ENCODE measurements around the gene MORN5. TPM values are rescaled to one million over a fixed set of nuclear protein-coding genes. Genes with fewer than 3 reads are reported as not detected.

Gene MORN5
- total RNA-seq, 2 donors from 2014 or later: 2.1 TPM; not detected in 1

- intact Hi-C loops (cut with DNase I): no loop called here
- Histone ChIP-seq H3K4me1 (replicated peaks) (no peaks in the 10 kb centered on the region), H3K27ac (no peak overlapping the region), H3K4me3 (no peak overlapping the region), H3K9me3 (no peaks in the 10 kb centered on the region), H3K36me3 (no peaks in the 10 kb centered on the region), H3K27me3 (replicated peaks; ENCODE audit: insufficient read depth) (no peaks in the 10 kb centered on the region)
- DNase-seq (ENCODE audit: low spot score): no peak
- 86% methylated on average over 5 of the region's 5 CpGs for WGBS
- TF ChIP-seq POLR2AphosphoS5 (IDR thresholded peaks at IDR 0.05) (no peak), CTCF (IDR thresholded peaks at IDR 0.05) (no peak), POLR2A (IDR thresholded peaks at IDR 0.05) (no peak)
Observed at GRCh38 chr9:122179054-122179689, 19.5 kb downstream of the MORN5 start.

- H3K4me3 ChIP-seq: no peak overlapping the region
- no peak for DNase-seq (ENCODE audit: low spot score)
- no peaks in the 10 kb centered on the region for H3K4me1 ChIP-seq (replicated peaks)
- intact Hi-C loops (cut with DNase I): no loop called here
- TF ChIP-seq CTCF (IDR thresholded peaks at IDR 0.05) (no peak), POLR2A (IDR thresholded peaks at IDR 0.05) (no peak), POLR2AphosphoS5 (IDR thresholded peaks at IDR 0.05) (no peak)
- H3K9me3 ChIP-seq: no peaks in the 10 kb centered on the region
- 96% methylated on average over 2 of the region's 2 CpGs for WGBS
- H3K27me3 ChIP-seq (replicated peaks; ENCODE audit: insufficient read depth): no peaks in the 10 kb centered on the region
- H3K36me3 ChIP-seq: no peaks in the 10 kb centered on the region
- H3K27ac ChIP-seq: no peak overlapping the region
Observed at GRCh38 chr9:122179690-122180074, 20.0 kb downstream of the MORN5 start.

GRCh38 chr9:122180633-122181032 is 20.9 kb downstream of the MORN5 start:
- intact Hi-C loops (cut with DNase I): no loop called here
- 25% methylated on average over 4 of the region's 4 CpGs for WGBS
- H3K27me3 ChIP-seq (replicated peaks; ENCODE audit: insufficient read depth): no peaks in the 10 kb centered on the region
- no peaks in the 10 kb centered on the region for H3K9me3 ChIP-seq
- no peak for DNase-seq (ENCODE audit: low spot score)
- H3K4me3 ChIP-seq: no peak overlapping the region
- no peaks in the 10 kb centered on the region for H3K4me1 ChIP-seq (replicated peaks)
- no peak overlapping the region for H3K27ac ChIP-seq
- no peaks in the 10 kb centered on the region for H3K36me3 ChIP-seq
- no peak for TF ChIP-seq POLR2AphosphoS5 (IDR thresholded peaks at IDR 0.05)
- no peak for TF ChIP-seq POLR2A (IDR thresholded peaks at IDR 0.05)
- TF ChIP-seq CTCF (IDR thresholded peaks at IDR 0.05): no peak

- WGBS: 40% methylated on average over 7 of the region's 7 CpGs
- TF ChIP-seq CTCF (IDR thresholded peaks at IDR 0.05) (no peak), POLR2A (IDR thresholded peaks at IDR 0.05) (no peak), POLR2AphosphoS5 (IDR thresholded peaks at IDR 0.05) (no peak)
- H3K36me3 ChIP-seq: no peaks in the 10 kb centered on the region
- H3K4me1 ChIP-seq (replicated peaks): no peaks in the 10 kb centered on the region
- no peaks in the 10 kb centered on the region for H3K9me3 ChIP-seq
- intact Hi-C loops (cut with DNase I): no loop called here
- no peak overlapping the region for H3K4me3 ChIP-seq
- DNase-seq (ENCODE audit: low spot score): no peak
- no peaks in the 10 kb centered on the region for H3K27me3 ChIP-seq (replicated peaks; ENCODE audit: insufficient read depth)
- H3K27ac ChIP-seq: no peak overlapping the region
Observed at GRCh38 chr9:122183501-122183900, 23.8 kb downstream of the MORN5 start.

GRCh38 chr9:122184551-122184950 is 24.8 kb downstream of the MORN5 start:
- Histone ChIP-seq H3K4me1 (replicated peaks) (no peaks in the 10 kb centered on the region), H3K27me3 (replicated peaks; ENCODE audit: insufficient read depth) (no peaks in the 10 kb centered on the region), H3K27ac (no peak overlapping the region), H3K4me3 (no peak overlapping the region), H3K9me3 (no peaks in the 10 kb centered on the region), H3K36me3 (no peaks in the 10 kb centered on the region)
- WGBS: 36% methylated on average over 1 of the region's 1 CpG
- DNase-seq (ENCODE audit: low spot score): no peak
- intact Hi-C loops (cut with DNase I): no loop called here
- no peak for TF ChIP-seq CTCF (IDR thresholded peaks at IDR 0.05)
- no peak for TF ChIP-seq POLR2A (IDR thresholded peaks at IDR 0.05)
- no peak for TF ChIP-seq POLR2AphosphoS5 (IDR thresholded peaks at IDR 0.05)
